GM18858 (cell line): ENCODE data around the gene CDH2.

ENCODE experiments used
- ATAC-seq: cut with Tn5 transposase; IDR thresholded peaks from one replicate; pipeline ENCODE4 v1.9.1; 2021; ENCODE audit not compliant: unreplicated experiment

The CDH2 gene

DNA sequence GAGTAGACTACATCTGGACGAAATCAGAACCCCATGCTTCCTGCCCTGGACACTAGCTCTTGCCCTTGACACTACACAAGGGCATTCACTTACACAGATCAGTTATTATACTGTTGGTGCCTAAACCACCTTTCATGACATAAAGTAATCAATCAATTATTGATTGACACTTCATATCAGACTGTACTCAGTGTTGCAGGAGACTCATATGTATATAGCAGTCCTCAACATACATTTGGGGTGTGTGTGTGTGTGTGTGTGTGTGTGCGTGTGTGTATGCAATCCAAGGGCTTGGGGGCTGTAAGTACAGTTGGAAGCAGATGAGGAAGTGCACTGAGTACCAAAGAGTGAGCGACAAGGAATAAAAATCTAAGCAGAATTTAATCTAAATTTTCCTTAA lies 5.1 kb downstream of the CDH2 start:
- no peak for ATAC-seq

DNA sequence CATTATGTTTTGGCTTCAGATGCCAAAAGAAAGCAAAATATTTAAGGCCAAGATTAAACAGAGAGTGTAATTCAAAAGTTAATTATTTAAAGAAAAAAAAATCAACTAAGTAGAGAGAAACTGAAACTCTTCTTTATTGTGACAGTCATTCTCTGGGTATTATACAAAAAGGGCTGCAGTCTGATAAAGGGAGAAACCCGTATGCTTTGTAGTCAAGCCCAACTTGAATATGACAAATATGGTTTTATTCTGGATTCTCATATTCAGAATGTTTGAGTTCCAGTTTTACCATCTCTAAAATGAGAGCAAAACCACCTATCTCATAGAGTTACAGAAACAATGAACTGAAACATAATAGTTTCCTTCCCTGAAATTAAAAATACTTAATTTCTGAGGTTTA lies 8.2 kb downstream of the CDH2 start:
- no peak for ATAC-seq

DNA sequence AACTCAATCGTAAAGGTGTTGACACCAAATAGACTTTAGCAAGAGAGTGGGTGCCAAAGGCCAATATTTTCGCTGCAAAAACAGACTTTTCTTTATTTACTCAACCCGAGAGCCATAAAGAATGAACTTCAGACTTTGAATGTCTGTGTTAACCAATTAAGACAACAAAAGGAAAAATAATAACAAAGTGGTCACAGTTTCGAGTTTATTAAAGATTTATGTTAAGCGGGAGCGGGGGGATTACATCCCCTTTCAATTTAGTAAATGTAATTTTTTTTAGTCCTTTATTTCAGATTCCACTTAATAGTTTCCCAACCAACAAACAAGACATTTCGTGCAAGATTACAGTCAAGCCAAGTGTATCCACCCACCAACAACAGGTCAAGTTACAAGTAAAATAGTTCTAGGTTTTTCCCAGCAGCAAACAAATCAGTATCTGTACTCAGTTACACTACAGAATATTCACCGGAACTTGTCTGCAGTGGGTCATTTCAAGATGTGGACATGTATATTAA lies 9.0 kb downstream of the CDH2 start:
- no peak for ATAC-seq

DNA sequence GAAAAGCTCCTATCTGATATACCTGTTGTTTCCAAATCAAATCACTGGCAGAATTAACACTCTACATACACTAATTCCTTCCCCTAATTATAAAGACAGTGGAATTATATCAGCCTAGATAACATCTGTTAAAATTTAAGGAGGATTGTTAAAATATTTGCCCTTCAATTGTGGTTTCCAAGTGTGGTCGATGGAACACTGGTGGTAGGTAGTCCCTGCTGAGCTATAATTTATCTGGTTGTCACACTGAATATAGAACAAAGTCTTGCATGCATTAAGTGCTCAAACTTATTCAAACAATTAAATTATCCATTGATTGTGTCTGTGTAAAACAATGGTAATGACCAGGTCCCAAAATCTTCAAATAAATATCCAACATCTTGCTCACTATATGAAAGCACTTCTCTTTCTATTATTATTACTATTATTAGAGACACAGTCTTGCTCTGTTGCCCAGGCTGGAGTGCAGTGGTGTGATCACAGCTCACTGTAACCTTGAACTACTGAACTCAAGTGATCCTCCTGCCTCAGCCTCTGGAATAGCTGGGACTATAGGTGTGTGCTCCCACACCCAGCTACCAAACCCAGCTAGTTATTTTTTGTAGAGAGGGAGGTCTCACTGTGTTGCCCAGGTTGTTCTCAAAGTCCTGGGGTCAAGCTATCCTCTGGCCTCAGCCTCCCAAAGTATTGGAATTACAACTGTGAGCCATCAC lies 12.0 kb downstream of the CDH2 start:
- no peak for ATAC-seq

DNA sequence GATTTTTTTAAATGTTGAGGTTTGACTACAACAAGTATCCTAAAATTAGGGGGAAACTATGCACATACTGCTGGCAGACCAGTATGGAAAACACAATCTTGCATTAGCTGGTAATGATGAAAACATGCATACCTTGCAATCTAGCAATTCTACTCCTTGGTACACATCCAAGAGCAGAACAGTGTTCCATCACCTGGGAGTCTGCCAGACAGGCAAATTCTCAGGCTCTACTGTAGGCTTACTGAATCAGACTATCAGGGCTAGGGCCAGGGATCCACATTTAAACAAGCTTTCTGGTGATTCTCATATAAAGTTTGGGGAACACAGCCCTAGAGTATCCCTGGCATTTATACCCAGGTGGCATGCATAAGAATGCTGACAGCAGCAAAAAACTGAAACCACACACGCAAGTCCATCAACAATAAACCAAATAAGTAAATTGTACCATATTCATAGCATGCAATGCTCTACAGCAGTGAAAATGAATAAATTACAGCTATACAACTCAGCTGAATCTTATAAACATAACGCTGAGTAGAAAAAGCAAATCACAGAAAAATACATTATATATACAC lies 13.6 kb downstream of the CDH2 start:
- ATAC-seq, result no peak

DNA sequence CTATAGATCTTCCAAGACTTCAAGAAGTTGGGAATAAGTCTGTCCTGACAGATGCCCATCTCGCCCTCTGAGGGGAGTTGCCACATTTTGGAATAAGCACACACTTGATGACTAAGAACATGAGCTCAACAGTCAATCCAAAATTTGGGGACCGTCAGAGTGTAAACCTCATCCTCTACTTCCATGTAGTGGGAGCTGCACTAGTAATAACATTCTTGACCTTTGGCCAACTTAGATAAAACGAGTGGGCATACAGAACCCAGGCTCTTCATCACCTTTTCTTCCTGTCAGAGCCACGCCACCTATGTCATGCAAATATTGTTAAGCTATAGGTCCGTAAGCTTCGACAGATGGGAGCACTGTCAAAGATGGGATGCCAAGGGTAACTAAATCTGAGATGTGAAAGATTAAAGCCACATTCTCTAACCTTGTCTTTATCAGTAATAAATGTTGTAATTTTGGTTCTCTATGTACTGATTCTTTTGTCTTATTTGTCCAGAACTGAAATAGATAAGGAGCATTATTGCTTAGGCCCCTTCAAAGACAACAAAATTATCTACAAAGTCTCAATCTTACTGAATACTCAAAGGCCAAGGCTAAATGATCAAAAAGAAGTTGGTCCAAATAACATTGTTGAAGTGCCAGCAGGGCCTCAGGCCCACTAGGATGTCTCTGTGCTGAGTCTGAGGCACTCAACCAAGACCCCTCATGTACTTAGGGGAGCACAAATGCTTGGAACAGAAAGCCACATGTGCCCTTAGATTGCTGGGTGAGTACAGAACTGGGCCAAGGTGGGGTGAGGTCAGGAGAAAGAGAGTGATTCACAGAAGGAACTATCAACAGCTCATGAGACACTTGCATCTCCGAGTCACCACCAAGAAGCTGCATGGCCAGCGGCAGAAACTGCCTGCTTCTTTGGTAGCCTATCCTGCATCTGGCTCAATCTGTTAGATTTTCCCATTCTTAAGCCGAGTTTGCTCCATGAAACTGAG lies 15.0 kb downstream of the CDH2 start:
- no peak for ATAC-seq

DNA sequence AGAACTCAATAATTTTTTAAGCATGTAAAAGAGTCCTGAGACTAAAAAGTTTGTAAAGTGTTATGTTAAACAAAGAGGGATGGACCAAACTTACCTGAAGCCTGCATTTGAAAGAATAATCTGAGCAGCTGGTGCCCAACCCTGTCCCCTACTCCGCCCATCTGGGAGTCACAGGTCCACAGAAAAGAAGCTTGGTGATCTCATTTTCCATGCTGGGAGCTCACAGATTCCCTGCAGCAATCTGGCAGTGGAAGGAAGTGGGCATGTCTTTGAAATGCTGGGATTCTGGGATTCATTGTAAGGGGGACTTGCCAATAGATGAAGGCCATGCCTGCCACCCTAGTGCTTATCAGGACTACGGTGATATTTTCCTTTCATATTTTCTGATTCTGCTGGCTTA lies 17.9 kb downstream of the CDH2 start:
- ATAC-seq, result no peak

DNA sequence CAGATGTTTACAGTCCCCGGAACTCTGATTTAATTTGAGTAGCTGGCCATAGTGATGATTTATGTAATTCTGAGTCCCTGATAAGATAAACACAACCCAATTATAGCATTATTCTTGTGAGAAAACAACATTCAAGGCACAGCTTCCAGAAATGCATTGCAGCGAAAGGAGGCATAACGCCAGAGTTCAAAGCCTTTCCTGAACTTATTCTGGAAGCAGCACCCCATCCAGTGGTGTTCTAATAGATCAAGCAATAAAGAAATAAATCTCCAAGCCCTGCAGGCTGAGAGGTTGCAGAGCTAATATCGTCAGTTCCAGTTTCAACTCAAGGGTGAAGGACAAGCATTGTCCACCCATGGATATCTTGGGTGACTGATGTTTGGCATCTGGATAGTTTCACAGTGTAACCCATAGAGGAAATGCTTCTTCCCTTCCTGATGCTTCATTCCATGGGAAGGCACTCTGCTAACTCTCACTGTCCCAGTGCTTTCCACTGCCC lies 18.8 kb downstream of the CDH2 start:
- ATAC-seq, result no peak

DNA sequence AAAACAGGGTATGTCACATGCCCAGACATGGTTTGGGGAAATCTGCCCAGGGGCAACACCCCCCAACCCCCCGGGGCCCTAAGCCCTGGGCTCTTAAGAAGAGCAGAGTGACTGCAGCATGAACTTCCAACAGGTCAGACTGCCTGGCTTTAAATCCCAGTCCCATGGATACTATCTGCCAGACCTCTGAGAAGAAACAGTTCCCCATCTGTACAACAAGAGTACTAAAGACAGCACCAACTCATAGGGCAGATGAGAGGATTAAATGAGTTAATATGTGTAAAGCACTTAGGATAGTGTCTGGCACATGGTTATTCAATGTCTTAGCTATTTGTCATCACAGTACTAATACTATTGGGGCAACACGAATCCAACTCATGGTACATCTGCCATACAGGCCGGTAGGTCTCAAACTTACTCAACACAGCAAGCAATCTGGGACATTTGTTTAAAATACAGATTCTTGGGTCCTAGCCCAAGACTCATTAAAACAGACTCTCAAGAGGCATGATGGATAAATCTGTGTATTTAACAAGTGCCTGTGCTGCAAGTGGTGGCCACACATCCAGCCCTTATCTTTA lies 23.4 kb downstream of the CDH2 start:
- no peak for ATAC-seq

DNA sequence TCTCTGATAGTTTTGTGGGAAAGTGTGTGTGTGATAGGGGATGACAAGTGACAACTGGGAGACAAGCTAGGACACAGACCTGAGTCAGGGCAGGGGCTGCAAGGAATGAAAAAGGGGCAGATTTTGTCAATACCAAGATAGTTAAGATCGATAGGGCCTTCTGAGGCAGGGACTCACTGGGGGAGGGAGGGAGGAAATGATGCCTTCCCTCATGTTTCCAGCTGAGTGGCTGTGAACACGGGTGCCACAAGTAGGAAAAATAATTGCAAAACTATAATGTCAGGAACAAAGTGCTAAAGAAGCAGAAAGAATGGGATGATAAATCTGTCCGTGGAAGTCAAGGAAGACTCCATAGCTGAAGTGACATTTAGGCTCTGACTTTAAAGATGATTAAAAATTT lies 24.2 kb downstream of the CDH2 start:
- no peak for ATAC-seq

DNA sequence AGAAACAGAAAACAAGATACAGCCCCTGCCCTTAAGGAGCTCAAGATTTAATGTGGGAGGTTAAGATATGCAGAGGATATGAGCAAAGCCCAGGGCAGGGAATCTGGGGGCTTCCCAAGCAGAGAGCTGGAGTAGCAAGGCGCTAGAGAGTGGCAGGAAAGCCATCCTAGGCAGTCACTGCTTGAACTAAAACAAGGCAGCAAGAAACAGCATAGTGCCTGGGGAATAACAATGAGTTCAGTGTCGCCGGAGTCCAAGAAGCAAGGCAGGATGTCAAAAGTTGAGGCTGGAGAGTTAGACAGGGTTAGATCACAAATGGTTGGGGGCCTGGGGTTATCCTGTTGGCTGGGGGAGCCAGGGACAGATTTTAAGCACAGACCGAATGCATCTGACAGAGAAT lies 24.6 kb downstream of the CDH2 start:
- no peak for ATAC-seq

DNA sequence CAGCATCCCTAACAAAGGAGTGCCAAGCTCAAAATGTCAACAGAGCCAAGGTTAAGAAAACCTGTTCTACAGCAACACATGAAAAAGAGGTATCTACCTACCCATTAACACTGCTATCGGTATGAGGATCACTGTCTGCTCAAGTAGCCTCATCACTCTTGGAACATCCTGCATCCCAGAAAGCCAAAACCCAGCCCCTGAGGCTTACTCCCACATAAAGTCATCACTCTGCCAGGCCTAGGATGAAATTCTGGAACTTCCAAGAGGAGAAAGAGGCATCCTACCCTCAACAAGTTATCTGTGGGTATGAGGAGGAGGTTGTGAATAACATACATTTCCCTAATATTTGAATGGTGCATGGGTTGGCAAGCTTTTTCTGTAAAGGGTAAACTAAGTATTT lies 25.5 kb downstream of the CDH2 start:
- ATAC-seq, result no peak

DNA sequence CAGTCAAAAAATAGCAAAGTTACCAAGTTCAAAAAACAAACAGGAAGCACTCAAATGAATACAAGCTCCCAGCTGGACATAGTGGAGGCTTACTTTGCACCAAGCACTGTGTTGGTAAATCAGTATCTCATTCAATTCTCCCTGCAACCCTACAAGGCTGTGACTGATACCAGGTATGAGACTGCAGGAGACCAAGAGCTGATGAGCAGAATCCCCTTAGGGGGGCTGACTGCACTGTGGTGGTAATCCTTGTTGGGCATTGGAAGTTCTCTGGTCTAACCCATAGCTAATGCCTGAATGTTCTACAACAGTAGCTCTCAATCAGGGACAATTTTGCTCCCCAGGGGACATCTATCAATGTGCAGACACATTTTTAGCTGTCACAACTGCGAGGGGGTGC lies 26.0 kb downstream of the CDH2 start:
- ATAC-seq, result no peak

DNA sequence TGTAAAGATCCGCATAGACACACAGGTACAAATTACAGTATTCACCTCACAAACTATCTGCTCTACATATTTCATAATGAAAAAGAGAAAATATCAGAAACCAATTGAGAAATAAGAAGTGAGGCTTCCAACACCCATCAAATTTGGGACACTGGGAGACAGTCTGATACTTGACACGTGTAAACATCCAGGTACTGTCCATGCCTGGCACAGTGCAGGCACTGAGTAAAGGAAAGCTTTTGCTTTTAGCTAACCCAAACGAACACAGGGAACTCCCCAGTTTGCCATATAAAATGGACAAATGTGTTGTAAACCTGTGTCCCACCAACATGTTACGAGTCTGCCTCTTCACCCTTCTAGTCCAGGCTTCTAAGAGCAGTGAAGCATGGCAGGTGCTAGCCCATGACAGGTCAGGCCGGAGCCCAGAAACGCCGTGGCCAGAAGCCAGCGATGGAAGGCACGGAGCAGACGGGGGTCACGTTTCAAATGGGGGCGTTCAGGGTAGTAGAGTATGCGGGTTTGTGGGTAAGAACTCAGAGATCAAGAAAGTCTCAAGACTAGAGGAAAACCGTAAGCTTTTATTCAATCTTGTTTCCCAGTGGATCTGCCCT lies 27.0 kb downstream of the CDH2 start:
- no peak for ATAC-seq

DNA sequence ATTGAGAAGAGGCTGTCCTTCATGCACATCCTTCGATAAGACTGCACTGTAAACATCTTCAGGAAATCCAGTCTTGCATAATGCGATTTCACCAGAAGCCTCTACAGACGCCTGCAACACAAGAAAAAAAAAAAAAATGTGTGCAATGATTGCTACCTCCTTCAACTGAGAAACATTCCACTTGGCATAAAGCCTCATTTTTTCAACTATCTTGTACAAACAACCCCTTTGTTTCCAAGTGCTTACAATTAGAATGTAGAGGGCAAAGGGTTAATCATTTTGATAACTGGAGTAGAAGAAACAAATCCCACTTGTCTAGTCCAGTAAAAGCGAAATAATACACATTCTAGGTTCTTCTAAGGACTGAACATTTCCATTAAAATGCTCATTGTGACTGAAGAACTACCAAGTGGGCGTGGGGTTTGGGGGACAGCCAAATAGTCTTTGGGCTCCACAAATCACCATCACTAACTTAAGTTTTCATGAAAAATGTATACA lies 29.2 kb downstream of the CDH2 start:
- no peak for ATAC-seq

DNA sequence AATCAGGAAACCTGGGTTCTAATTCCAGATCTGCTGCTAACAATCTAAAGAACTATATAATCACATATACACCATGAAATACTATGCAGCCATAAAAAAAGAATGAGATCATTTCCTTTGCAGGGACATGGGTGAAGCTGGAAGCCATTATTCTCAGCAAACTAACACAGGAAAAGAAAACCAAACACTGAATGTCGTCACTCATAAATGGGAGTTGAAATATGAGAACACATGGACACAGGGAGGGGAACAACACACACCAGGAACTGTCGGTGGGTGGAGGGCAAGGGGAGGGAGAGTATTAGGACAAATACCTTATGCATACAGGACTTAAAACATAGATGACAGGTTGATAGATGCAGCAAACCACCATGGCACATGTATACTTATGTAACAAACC lies 33.2 kb downstream of the CDH2 start:
- ATAC-seq, result no peak

DNA sequence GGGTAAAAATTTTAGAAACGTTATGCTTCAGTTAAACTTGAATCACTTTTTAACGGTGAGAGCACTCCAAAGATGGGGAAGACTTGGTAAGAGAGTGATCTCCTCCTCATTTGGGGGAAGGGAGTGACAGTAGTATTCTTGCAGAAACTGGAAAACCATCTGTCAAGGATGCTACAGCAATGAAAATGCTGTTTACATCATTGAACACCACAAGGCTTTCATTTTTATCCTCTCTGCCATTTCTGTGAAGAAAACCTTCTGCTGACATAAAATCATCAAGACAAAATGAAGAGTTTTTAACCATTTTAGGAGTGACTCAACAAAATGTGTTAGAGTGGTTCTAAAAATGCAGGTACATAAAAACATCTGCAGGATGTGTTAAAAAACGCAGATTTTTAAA lies 38.1 kb downstream of the CDH2 start:
- ATAC-seq, result no peak

DNA sequence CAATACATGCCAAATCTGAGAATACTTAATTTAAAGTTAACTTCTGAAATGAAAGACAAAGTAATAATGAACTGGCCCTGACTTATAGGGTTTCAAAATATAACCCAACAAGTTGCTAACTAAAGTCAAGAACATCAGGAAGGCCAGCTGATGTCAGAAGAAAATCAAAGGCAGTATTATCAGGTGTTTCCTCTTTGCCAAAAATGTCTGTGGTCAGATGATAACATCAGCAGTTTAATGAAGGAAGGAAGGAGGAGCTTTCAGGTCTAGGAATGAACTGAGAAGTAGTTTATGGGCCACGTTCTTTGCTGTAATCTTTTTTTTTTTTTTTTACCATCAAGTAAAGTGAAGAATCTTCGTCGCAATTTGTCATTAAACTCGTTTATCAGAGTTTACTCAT lies 40.9 kb downstream of the CDH2 start:
- no peak for ATAC-seq

DNA sequence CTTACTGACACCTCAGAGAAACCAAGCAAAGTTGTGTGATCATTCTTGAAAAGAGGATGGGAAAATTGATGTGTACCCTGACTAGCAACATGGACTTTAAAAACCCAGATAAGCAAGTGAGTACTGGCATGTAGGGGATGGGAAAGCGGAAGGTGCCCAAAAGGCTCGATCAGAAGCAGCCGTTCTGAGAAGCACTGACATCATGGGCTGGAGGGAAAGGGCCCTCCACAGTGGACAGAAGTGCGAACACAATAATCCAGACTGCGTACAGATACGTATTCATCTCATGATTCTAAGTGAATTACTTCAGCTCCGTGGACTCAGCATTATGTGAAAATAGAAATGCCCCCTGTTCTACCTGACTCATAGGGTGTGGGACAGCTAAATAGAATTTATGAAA lies 42.2 kb downstream of the CDH2 start:
- no peak for ATAC-seq

DNA sequence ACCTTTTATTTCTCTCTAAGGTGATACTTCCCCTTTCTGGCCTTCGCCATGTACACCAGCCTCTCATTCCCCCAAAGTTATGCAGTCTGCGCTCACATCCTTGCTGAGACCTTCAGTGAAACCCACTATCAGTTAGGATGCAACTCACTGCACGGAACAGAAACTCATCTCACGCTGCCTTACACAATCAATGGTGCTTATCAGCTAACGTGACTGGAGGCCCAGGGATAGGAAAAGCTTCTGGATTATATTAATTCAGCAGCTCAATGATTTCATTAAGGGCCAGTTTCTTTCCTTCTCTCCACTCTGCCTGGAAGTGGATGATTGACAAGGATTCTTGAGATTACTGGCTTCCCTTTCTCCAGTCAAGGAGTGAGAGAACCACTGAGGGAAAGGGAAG lies 44.8 kb downstream of the CDH2 start:
- ATAC-seq, result no peak

DNA sequence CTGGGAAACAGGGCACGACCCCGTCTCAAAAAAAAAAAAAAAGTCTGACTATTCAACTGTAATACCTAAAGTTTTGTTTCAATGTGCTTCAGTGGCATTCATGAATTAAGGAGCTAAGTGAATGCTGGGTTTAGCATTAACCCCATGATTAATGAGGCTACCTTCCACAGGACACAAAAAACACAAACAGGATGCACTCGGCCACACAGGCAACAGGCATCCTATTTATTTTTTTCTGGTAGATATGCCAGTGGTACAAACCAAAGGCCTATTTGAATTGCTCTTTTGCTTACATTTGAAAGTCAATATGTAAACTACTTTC lies 48.3 kb downstream of the CDH2 start:
- ATAC-seq, result no peak
